ENCODE results near the gene SLC23A2. TPM values are rescaled to one million over a fixed set of nuclear protein-coding genes. Genes with fewer than 3 reads are reported as not detected.

Gene SLC23A2
- polyA plus RNA-seq, 1 donor from 2014 or later: 38.3 TPM

DNA sequence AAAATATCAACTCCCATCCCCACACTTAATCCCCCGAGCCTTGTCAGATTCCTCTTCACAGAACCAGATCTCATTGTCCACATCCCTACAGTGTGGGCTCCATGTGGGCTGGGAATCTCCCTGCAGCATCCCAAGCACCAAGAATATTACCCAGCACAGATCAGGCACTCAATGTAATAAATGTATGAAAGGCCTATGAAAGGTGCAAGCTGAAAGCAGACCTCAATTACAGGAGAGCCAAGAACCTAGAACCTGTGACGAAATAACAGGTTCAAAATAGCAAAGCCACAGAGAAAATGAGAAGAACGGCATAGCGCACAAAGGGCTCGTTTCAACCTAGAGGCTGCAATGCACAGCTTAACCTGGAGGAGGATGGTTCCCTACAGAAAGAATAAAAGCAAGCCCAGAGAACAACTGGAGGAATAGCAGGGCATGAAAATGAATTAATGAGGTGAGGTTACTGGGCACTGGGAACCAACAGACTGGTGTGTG, 3.1 kb downstream of the SLC23A2 start:
- H3F3A ChIP-seq (ENCODE audit: insufficient read depth, low read length, poor library complexity, severe bottlenecking): no peaks in the 10 kb centered on the region
- no peak for TF ChIP-seq RAD21 (conservative IDR thresholded peaks at IDR 0.05)
- TF ChIP-seq, protein P1, sequence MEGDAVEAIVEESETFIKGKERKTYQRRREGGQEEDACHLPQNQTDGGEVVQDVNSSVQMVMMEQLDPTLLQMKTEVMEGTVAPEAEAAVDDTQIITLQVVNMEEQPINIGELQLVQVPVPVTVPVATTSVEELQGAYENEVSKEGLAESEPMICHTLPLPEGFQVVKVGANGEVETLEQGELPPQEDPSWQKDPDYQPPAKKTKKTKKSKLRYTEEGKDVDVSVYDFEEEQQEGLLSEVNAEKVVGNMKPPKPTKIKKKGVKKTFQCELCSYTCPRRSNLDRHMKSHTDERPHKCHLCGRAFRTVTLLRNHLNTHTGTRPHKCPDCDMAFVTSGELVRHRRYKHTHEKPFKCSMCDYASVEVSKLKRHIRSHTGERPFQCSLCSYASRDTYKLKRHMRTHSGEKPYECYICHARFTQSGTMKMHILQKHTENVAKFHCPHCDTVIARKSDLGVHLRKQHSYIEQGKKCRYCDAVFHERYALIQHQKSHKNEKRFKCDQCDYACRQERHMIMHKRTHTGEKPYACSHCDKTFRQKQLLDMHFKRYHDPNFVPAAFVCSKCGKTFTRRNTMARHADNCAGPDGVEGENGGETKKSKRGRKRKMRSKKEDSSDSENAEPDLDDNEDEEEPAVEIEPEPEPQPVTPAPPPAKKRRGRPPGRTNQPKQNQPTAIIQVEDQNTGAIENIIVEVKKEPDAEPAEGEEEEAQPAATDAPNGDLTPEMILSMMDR (IDR thresholded peaks at IDR 0.05; ENCODE audit: poor library complexity, severe bottlenecking): peak; percentile 42
- H3K9ac ChIP-seq (ENCODE audit: low read length): no peak overlapping the region
- peak overlapping the region; percentile 19 for H3K4me3 ChIP-seq (ENCODE audit: low read length)
- H2AFZ ChIP-seq (ENCODE audit: low read depth, low read length): no peak overlapping the region
- H3K4me2 ChIP-seq (ENCODE audit: low read length): no peak overlapping the region
- no peaks in the 10 kb centered on the region for H4K20me1 ChIP-seq (ENCODE audit: insufficient read depth)
- peaks cover 47% of the 10 kb centered on the region for H3K79me2 ChIP-seq (replicated peaks; ENCODE audit: insufficient read depth, low read length)
- no peaks in the 10 kb centered on the region for H3K27me3 ChIP-seq (ENCODE audit: insufficient read depth, low read depth, low read length)
- H3K9me3 ChIP-seq (ENCODE audit: low read length): no peaks in the 10 kb centered on the region
- H3K9me2 ChIP-seq (ENCODE audit: insufficient read depth, low read length): no peaks in the 10 kb centered on the region
- H3K27ac ChIP-seq (ENCODE audit: low read length): no peak overlapping the region
- no peaks in the 10 kb centered on the region for H3K36me3 ChIP-seq (ENCODE audit: insufficient read depth, low read length)

DNA sequence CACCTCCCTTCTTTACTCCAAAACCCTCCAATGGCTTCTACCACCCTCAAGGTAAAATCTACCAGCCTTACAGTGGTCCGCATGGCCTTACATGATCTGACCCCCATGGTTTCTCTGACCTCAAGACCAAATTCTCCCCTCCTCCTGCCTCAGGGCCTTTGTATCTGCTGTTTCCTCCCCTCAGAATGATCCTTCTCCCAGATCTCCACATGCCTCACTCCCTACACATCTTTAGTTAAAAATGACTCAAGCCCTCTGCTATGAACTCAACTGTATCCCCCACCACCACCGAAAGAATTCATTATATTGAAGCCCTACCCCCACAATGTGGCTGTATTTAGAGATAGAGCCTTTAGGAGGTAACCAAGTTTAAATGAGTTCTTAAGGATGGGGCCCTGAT, 4.1 kb downstream of the SLC23A2 start:
- H3K27ac ChIP-seq (ENCODE audit: low read length): no peak overlapping the region
- H2AFZ ChIP-seq (ENCODE audit: low read depth, low read length): no peak overlapping the region
- no peaks in the 10 kb centered on the region for H3K9me2 ChIP-seq (ENCODE audit: insufficient read depth, low read length)
- H3K9ac ChIP-seq (ENCODE audit: low read length): no peak overlapping the region
- H3K4me3 ChIP-seq (ENCODE audit: low read length): no peak overlapping the region
- no peaks in the 10 kb centered on the region for H4K20me1 ChIP-seq (ENCODE audit: insufficient read depth)
- H3K36me3 ChIP-seq (ENCODE audit: insufficient read depth, low read length): no peaks in the 10 kb centered on the region
- peaks cover 47% of the 10 kb centered on the region for H3K79me2 ChIP-seq (replicated peaks; ENCODE audit: insufficient read depth, low read length)
- no peaks in the 10 kb centered on the region for H3K27me3 ChIP-seq (ENCODE audit: insufficient read depth, low read depth, low read length)
- H3F3A ChIP-seq (ENCODE audit: insufficient read depth, low read length, poor library complexity, severe bottlenecking): no peaks in the 10 kb centered on the region
- no peaks in the 10 kb centered on the region for H3K9me3 ChIP-seq (ENCODE audit: low read length)
- no peak for TF ChIP-seq MXI1 (conservative IDR thresholded peaks at IDR 0.05; ENCODE audit: poor library complexity, severe bottlenecking)
- no peak for TF ChIP-seq POLR2AphosphoS5 (IDR thresholded peaks at IDR 0.05)
- TF ChIP-seq, protein P2, sequence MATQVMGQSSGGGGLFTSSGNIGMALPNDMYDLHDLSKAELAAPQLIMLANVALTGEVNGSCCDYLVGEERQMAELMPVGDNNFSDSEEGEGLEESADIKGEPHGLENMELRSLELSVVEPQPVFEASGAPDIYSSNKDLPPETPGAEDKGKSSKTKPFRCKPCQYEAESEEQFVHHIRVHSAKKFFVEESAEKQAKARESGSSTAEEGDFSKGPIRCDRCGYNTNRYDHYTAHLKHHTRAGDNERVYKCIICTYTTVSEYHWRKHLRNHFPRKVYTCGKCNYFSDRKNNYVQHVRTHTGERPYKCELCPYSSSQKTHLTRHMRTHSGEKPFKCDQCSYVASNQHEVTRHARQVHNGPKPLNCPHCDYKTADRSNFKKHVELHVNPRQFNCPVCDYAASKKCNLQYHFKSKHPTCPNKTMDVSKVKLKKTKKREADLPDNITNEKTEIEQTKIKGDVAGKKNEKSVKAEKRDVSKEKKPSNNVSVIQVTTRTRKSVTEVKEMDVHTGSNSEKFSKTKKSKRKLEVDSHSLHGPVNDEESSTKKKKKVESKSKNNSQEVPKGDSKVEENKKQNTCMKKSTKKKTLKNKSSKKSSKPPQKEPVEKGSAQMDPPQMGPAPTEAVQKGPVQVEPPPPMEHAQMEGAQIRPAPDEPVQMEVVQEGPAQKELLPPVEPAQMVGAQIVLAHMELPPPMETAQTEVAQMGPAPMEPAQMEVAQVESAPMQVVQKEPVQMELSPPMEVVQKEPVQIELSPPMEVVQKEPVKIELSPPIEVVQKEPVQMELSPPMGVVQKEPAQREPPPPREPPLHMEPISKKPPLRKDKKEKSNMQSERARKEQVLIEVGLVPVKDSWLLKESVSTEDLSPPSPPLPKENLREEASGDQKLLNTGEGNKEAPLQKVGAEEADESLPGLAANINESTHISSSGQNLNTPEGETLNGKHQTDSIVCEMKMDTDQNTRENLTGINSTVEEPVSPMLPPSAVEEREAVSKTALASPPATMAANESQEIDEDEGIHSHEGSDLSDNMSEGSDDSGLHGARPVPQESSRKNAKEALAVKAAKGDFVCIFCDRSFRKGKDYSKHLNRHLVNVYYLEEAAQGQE (IDR thresholded peaks at IDR 0.05; ENCODE audit: borderline replicate concordance): no peak
- no peak for TF ChIP-seq TAF1 (IDR thresholded peaks at IDR 0.05; ENCODE audit: low read depth)
- TF ChIP-seq SMC3 (conservative IDR thresholded peaks at IDR 0.05; ENCODE audit: poor library complexity): no peak
- TF ChIP-seq, protein P1 (IDR thresholded peaks at IDR 0.05; ENCODE audit: poor library complexity, severe bottlenecking): no peak
- TF ChIP-seq RAD21 (conservative IDR thresholded peaks at IDR 0.05): no peak
- no peak overlapping the region for H3K4me2 ChIP-seq (ENCODE audit: low read length)

Measured in neural cell (in vitro differentiated cells).